ENCODE results near the gene SPART. TPM values are rescaled to one million over a fixed set of nuclear protein-coding genes. Genes with fewer than 3 reads are reported as not detected.

SPART gene
- total RNA-seq, 1 experiment from 2014 or later: 78.5 TPM

DNA sequence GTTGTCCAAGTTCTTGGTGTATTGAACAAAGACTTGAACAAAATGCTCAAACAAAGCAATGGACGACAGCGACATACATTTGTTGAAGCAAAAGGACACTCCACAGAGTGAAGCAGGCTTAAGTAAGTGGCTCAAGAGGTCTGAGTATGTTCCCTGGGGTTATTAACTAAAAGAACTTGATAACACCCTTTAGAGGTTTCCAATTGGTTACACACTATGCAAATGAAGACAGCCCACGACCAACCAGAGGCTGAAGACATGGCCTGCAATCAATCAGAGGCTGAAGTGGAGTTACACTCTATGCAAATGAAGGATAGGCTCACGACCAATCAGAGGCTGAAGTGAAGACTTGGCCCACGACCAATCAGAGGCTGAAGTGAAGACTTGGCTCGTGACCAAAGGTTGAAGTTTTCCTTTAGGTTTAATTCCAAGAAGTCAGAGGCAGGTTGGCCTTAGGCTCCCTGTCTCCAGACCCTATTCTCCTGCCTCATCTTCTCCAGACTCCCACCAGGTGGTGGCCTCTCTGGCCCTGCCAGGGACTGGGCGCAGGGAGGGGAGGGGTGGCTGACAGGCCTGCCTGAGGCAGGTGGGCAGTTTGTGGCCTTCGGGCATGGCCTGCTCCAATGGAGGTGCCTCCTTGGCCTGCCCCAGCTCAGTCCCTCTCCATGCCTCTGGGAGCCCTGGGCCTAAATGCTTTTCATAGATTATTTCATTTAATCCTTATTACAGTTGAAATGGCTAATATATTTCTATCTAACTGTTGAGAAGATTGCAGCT is 86.6 kb downstream of the SPART start:
- DNase-seq (ENCODE audit: extremely low read depth, low read depth): no peak

DNA sequence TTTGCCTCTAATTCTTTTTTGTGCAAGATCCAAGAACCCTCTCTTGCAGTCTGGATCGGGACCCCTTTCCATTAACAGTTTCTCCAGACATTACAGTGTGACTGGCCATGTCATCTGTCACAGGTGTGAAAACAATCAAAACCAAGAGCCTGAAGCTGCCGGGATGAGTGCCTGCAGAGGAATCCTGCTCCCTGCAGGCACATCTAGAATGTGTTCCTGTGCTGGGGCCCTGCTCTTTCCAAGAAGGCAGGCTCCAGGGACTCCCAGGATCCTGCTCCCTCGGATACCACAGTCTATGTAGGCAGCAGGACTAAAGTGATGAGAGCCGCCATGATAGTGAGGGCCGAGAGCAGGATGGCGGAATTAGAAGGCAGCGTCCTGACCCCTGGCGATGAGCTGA is 87.4 kb downstream of the SPART start:
- no peak for DNase-seq (ENCODE audit: extremely low read depth, low read depth)

Small RNA genes lying within 50 kb of the gene (small RNA-seq; reads per million reads assigned to genes)
- 0 reads per million in 2 experiments for gene RNU6-71P

Other genes starting within 250 kb of the SPART start
- 5.5 and 6.7 TPM in 2 replicates for gene DCLK1, start 215.0 kb downstream of the SPART start, total RNA-seq (2014; rRNA removed; shearing (Covaris generic))
- 0.32 and 0.64 TPM in 2 replicates for gene SOHLH2, start 131.8 kb downstream of the SPART start, total RNA-seq (2014; rRNA removed; shearing (Covaris generic))
- 8.0 and 12.2 TPM in 2 replicates for gene CCDC169, start 48.6 kb downstream of the SPART start, total RNA-seq (2014; rRNA removed; shearing (Covaris generic))
- 0.89 and 1.5 TPM in 2 replicates for gene CCNA1, start 86.1 kb upstream of the SPART start, total RNA-seq (2014; rRNA removed; shearing (Covaris generic))

Data from NCI-H460 (cell line).